T-helper 17 cell (primary cell): ENCODE data around the gene C17orf100. TPM values are rescaled to one million over a fixed set of nuclear protein-coding genes. Genes with fewer than 3 reads are reported as not detected.
"Not testable (repeated sequence)": the region's sequence is repeated elsewhere in the genome, so short reads cannot be mapped to it uniquely, and the experiment has no call there.

Source experiments
- ATAC-seq: fragments of 150-1000 bp; cut with Tn5 transposase; 2 replicates; pipeline ENCODE4 v1.10.0; 2021; ENCODE audit warnings: mild to moderate bottlenecking, moderate library complexity
- DNase-seq, 3 donors: peaks; one replicate each; pipeline versions ENCODE4 v3.0.0 to v3.0.0-alpha.2; 2020 to 2021
- H3K9me3 ChIP-seq: one replicate; pipeline ENCODE4 v1.7.0; 2013; ENCODE audit warnings: low read length, mild to moderate bottlenecking; ENCODE audit not compliant: control insufficient read depth, poor library complexity, severe bottlenecking
- H3K27ac Mint-ChIP-seq: one replicate; pipeline ENCODE4 v1.8.0; 2022; ENCODE audit warnings: mild to moderate bottlenecking, moderate library complexity, mixed read lengths
- H3K27me3 Mint-ChIP-seq: one replicate; pipeline ENCODE4 v1.8.0; 2022; ENCODE audit warnings: mixed read lengths
- H3K36me3 Mint-ChIP-seq: one replicate; pipeline ENCODE4 v1.8.0; 2022; ENCODE audit warnings: low read depth, mixed read lengths
- H3K4me1 Mint-ChIP-seq: one replicate; pipeline ENCODE4 v1.8.0; 2022; ENCODE audit warnings: mild to moderate bottlenecking, mixed read lengths
- H3K4me3 Mint-ChIP-seq: one replicate; pipeline ENCODE4 v1.8.0; 2022; ENCODE audit warnings: mild to moderate bottlenecking, moderate library complexity, mixed read lengths
- total RNA-seq, 4 donors: library from RNA in 2 of 4; stranded (reverse) in 2 of 4; gene quantifications; one replicate each; pipeline ENCODE4 v1.2.3 and lab custom pipeline; 2022 to 2026

C17orf100 gene
- total RNA-seq, 2 donors from 2014 or later: 1.3 to 2.5 TPM

GRCh38 chr17:6654841-6655731, 3.5 kb downstream of the C17orf100 start:
- H3K9me3 ChIP-seq: no peaks in the 10 kb centered on the region
- ATAC-seq: no peak
- Mint-ChIP-seq H3K4me1 (peaks cover 34% of the 10 kb centered on the region), H3K4me3 (peak overlapping the region; percentile 70), H3K36me3 (no peaks in the 10 kb centered on the region), H3K27me3 (no peaks in the 10 kb centered on the region), H3K27ac (peak overlapping the region; percentile 14)
- DNase-seq: no peak

DNA sequence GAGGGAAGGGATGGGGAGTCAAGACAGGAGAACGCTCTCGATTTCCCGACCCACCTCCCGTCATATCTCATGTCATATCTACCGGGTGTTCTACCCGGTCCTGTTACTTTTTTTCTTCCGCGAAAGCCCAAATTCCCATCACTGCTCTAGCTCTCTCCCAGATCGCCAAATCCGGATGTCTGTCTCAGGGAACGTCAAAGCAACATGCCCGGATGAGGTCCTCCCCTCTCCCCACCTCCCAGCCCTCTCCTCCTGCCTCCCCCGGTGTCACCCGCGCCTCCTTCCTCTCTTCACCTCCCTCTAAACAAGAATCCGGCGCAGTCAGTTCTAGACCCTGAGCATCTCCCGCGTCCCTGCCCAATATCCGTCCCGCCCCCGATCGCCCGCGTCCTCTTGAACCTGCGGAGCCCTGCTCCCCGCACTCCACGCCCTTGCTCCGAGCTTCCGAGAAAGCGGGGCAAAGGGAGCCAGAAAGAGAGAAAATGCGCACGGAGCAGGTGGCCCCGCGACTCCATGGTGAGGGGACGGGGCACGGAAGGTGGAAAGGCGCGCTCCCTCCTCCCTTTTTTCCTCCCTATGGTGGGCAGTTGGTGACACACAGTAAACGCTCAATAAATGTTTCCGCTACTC, 4.3 kb downstream of the C17orf100 start:
- not testable (repeated sequence) for DNase-seq, H3K36me3 Mint-ChIP-seq, H3K9me3 ChIP-seq, H3K27me3 Mint-ChIP-seq, ATAC-seq
- H3K27ac Mint-ChIP-seq: peak overlapping the region; percentile 14
- H3K4me3 Mint-ChIP-seq: peak overlapping the region; percentile 82
- peaks cover 37% of the 10 kb centered on the region for H3K4me1 Mint-ChIP-seq

DNA sequence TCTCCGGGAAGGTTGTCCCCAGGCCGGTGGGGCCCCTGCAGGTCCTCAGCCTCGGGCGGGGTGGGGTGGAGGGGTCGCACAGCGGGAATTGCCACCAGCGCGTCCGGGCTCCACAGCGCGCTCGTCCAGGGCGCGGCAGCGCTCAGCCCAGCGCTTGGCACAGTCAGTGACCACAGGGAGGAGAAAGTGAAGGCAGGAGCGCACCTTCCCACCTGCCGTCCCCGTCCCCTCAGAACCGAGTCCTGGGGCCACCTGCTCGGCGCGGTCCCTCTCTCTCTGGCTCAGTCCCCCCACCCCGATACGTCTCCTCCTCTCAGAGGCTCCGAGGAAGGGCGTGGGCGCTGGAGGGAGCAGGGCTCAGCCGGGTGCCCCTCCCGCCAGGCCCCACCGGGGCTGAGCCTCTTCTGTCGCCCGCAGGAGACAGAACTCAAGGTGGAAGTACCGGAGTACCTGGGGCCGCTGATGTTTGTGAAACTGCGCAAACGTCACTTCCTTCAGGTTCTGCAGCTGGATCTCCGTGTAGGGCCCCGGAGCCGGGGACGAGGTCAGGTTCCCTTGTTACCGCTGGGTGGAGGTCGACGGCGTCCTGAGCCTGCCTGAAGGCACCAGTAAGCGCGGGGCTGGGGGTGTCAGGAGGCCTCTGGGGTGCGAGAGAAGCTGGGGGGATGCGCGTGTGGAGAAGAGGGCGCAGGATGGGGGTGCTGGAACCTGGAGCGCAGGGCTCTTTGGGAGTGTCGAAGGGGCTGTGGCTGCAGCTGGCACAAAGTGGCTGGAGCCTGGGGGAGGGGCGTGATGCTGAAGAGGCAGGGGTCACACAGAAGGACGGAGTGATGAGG, 5.5 kb downstream of the C17orf100 start:
- Mint-ChIP-seq H3K4me1 (peaks cover 39% of the 10 kb centered on the region), H3K4me3 (peak overlapping the region; percentile 94), H3K27ac (peak overlapping the region; percentile 86)
- not testable (repeated sequence) for H3K36me3 Mint-ChIP-seq, H3K9me3 ChIP-seq, H3K27me3 Mint-ChIP-seq
- DNase-seq: peak in 2 of 3 donors; percentile 42 to 46
- ATAC-seq: peak; percentile 94

DNA sequence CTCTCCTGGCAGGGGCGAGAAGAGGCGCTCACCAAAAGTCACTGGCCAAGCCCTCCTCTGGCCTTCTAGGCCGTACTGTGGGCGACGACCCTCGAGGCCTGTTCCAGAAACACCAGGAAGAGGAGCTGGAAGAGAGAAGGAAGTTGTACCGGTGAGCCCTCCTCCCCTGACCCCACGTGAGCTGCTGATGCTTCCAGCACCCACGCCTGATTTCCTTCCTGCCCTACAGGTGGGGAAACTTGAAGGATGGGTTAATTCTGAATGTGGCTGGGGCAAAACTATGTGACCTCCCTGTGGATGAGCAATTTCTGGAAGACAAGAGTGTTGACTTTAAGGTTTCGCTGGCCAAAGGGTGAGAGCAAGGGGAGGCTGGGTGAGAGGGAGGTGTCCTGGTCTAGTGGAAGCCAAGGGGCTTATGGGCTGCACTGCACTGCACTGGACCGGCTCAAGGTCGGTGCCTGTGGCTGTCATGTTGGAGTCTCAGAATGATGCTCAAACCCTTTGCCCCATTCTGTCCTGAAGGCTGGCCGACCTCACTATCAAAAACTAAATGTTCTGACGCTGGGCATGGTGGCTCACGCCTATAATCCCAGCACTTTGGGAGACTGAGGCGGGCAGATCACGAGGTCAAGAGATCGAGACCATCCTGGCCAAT, 6.2 kb downstream of the C17orf100 start:
- H3K9me3 ChIP-seq: no peaks in the 10 kb centered on the region
- H3K36me3 Mint-ChIP-seq: peaks cover 5% of the 10 kb centered on the region
- ATAC-seq (no peak), DNase-seq (no peak)
- H3K27ac Mint-ChIP-seq: peak overlapping the region; percentile 86
- peak overlapping the region; percentile 94 for H3K4me3 Mint-ChIP-seq
- H3K4me1 Mint-ChIP-seq: peaks cover 36% of the 10 kb centered on the region
- no peaks in the 10 kb centered on the region for H3K27me3 Mint-ChIP-seq

- not testable (repeated sequence) for ATAC-seq, H3K9me3 ChIP-seq, H3K27me3 Mint-ChIP-seq, H3K36me3 Mint-ChIP-seq, DNase-seq, H3K4me3 Mint-ChIP-seq
- Mint-ChIP-seq H3K4me1 (peaks cover 30% of the 10 kb centered on the region), H3K27ac (peak overlapping the region; percentile 21)
Measured at GRCh38 chr17:6658411-6658810, 6.8 kb downstream of the C17orf100 start.

DNA sequence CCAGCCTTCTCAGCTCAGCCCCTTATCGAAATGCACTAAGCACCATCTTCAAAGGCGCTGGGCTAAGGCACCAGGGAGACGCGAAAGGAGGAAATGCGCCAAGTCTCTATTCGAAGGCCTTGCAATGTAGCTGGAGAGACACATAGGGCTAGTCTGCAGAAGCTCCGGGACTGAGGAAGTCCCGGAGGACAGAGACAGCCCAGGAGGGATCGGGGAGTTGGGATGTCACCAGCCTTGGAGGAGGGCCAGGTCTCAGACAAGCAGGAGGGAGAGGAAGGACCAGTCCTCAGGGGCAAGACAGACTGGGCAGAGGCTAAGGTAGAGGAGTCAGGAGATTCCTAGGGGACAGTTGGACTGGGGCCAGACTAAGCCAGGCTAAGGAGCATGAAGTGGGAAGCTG, 8.5 kb downstream of the C17orf100 start:
- no peaks in the 10 kb centered on the region for H3K9me3 ChIP-seq
- H3K27ac Mint-ChIP-seq: peak overlapping the region; percentile 83
- H3K36me3 Mint-ChIP-seq: peaks cover 5% of the 10 kb centered on the region
- no peak for ATAC-seq
- H3K27me3 Mint-ChIP-seq: no peaks in the 10 kb centered on the region
- peaks cover 26% of the 10 kb centered on the region for H3K4me1 Mint-ChIP-seq
- DNase-seq: no peak
- H3K4me3 Mint-ChIP-seq: no peak overlapping the region

- H3K27ac Mint-ChIP-seq: peak overlapping the region; percentile 83
- ATAC-seq: no peak
- DNase-seq: no peak
Measured at GRCh38 chr17:6660805-6661463, 9.4 kb downstream of the C17orf100 start.

GRCh38 chr17:6661464-6661848, 9.9 kb downstream of the C17orf100 start:
- H3K9me3 ChIP-seq: no peaks in the 10 kb centered on the region
- no peak for ATAC-seq
- Mint-ChIP-seq H3K36me3 (peaks cover 5% of the 10 kb centered on the region), H3K4me1 (peaks cover 28% of the 10 kb centered on the region), H3K27me3 (no peaks in the 10 kb centered on the region), H3K27ac (peak overlapping the region; percentile 83), H3K4me3 (no peak overlapping the region)
- no peak for DNase-seq

More at GRCh38 chr17:6660805-6661463, 9.4 kb downstream of the C17orf100 start:
- Mint-ChIP-seq H3K4me1 (peaks cover 28% of the 10 kb centered on the region), H3K4me3 (no peak overlapping the region), H3K36me3 (peaks cover 5% of the 10 kb centered on the region), H3K27me3 (no peaks in the 10 kb centered on the region)
- H3K9me3 ChIP-seq: no peaks in the 10 kb centered on the region

GRCh38 chr17:6663200-6663599, 11.6 kb downstream of the C17orf100 start:
- not testable (repeated sequence) for ATAC-seq, H3K4me3 Mint-ChIP-seq, H3K36me3 Mint-ChIP-seq, H3K27ac Mint-ChIP-seq, H3K27me3 Mint-ChIP-seq, H3K9me3 ChIP-seq, DNase-seq
- H3K4me1 Mint-ChIP-seq: peaks cover 27% of the 10 kb centered on the region

DNA sequence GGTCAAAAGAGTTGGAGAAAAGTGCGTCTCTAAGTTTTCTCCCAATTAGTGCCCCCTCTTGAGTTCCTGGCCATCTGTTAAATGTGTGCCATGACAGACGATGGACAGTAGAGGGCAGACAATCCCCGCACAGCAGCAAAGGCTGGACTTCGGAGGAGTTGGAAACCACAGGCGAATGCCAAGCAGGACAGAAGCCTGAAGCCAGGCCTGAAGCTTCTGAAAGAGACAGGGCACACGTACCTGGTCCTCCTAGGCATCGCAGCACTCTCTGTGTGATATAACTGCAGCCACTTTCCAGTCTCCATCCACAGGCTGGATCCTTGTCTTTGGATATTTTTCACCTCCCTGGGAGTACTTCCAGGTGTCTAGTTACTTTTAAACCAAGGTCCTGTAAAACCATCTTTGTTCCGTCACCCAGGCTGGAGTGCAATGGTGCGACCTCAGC, 14.5 kb downstream of the C17orf100 start:
- H3K27me3 Mint-ChIP-seq: no peaks in the 10 kb centered on the region
- H3K4me1 Mint-ChIP-seq: peaks cover 17% of the 10 kb centered on the region
- H3K4me3 Mint-ChIP-seq: no peak overlapping the region
- no peak overlapping the region for H3K27ac Mint-ChIP-seq
- peaks cover 4% of the 10 kb centered on the region for H3K36me3 Mint-ChIP-seq
- H3K9me3 ChIP-seq: no peaks in the 10 kb centered on the region
- DNase-seq (peak in 1 of 3 donors; percentile 15), ATAC-seq (peak; percentile 71)

- H3K4me3 Mint-ChIP-seq: no peak overlapping the region
- ATAC-seq (no peak), DNase-seq (no peak)
- peaks cover 12% of the 10 kb centered on the region for H3K4me1 Mint-ChIP-seq
- H3K36me3 Mint-ChIP-seq: peaks cover 4% of the 10 kb centered on the region
- H3K9me3 ChIP-seq: no peaks in the 10 kb centered on the region
- H3K27ac Mint-ChIP-seq: no peak overlapping the region
- H3K27me3 Mint-ChIP-seq: no peaks in the 10 kb centered on the region
Measured at GRCh38 chr17:6666557-6666956, 15.0 kb downstream of the C17orf100 start.

GRCh38 chr17:6667516-6667915, 16.0 kb downstream of the C17orf100 start:
- DNase-seq: no peak
- Mint-ChIP-seq H3K4me1 (peaks cover 12% of the 10 kb centered on the region), H3K27ac (no peak overlapping the region), H3K27me3 (no peaks in the 10 kb centered on the region), H3K4me3 (no peak overlapping the region), H3K36me3 (peaks cover 3% of the 10 kb centered on the region)
- H3K9me3 ChIP-seq: no peaks in the 10 kb centered on the region
- ATAC-seq: no peak
